ENCODE measurements around the gene CACNA2D1.

DNA sequence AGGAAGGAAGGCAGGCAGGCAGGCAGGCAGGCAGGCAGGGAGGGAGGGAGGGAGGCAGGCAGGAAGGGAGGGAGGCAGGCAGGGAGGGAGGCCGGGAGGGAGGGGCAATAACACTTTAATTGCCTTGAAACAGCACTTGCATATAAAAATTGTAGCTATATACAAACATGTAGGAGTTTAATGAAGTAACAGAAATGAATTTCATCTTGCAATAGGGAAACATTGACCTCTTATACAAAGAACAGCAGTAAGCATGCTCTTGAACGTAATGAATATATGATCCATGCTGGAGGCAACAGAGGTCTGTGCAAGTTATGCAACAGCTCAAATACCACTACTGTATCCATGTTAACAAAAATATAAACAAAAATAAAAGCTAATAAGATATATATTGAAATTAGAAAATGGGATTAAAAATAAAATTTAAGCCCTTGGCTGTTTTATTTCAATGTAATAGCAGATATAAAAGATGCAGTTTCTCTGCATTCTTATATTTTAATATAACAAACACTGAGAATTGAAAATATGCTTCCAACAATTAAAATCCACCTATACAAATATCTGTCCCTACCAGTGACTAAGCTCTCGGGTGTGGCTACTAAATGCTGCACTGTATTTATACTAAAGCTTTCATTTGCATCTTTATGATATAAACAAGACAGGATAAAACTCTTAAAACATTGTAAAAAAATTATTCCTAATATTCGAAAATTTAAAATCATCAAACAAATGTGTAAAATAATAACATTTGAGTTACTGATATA is 50.3 kb downstream of the CACNA2D1 start:
- no peak for TF ChIP-seq SIN3A (IDR thresholded peaks at IDR 0.05; ENCODE audit: borderline replicate concordance, insufficient read depth, low read length)
- TF ChIP-seq, protein P1, sequence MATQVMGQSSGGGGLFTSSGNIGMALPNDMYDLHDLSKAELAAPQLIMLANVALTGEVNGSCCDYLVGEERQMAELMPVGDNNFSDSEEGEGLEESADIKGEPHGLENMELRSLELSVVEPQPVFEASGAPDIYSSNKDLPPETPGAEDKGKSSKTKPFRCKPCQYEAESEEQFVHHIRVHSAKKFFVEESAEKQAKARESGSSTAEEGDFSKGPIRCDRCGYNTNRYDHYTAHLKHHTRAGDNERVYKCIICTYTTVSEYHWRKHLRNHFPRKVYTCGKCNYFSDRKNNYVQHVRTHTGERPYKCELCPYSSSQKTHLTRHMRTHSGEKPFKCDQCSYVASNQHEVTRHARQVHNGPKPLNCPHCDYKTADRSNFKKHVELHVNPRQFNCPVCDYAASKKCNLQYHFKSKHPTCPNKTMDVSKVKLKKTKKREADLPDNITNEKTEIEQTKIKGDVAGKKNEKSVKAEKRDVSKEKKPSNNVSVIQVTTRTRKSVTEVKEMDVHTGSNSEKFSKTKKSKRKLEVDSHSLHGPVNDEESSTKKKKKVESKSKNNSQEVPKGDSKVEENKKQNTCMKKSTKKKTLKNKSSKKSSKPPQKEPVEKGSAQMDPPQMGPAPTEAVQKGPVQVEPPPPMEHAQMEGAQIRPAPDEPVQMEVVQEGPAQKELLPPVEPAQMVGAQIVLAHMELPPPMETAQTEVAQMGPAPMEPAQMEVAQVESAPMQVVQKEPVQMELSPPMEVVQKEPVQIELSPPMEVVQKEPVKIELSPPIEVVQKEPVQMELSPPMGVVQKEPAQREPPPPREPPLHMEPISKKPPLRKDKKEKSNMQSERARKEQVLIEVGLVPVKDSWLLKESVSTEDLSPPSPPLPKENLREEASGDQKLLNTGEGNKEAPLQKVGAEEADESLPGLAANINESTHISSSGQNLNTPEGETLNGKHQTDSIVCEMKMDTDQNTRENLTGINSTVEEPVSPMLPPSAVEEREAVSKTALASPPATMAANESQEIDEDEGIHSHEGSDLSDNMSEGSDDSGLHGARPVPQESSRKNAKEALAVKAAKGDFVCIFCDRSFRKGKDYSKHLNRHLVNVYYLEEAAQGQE (IDR thresholded peaks at IDR 0.05; ENCODE audit: insufficient read depth in 1 of 2, low read depth in 2 of 2, low read length in 2 of 2), result no peak
- no peak for TF ChIP-seq POLR2AphosphoS5 (IDR thresholded peaks at IDR 0.05; ENCODE audit: low read depth, low read length)
- TF ChIP-seq TAF1 (IDR thresholded peaks at IDR 0.05; ENCODE audit: borderline replicate concordance, insufficient read depth, low read length), result no peak
